NCI-H2081 (cell line): ENCODE data around the gene NUDT5.
A peak's percentile ranks its signal among the peaks of the same experiment; 100 is the strongest.
"Not testable (repeated sequence)": the region's sequence is repeated elsewhere in the genome, so short reads cannot be mapped to it uniquely, and the experiment has no call there.

ENCODE experiments used
- DNase-seq, 2 experiments: peaks; one replicate each; lab custom pipeline; 2025; lab: John Stamatoyannopoulos, UW

Gene NUDT5

GRCh38 chr10:12202226-12202625, 6.5 kb upstream of the NUDT5 start:
- DNase-seq = no peak

- no peak for DNase-seq
These were observed 5.9 kb upstream of the NUDT5 start for GRCh38 chr10:12201543-12201942.

- DNase-seq = no peak
These were observed 5.2 kb upstream of the NUDT5 start for GRCh38 chr10:12200850-12201249.

GRCh38 chr10:12198156-12198555, 2.5 kb upstream of the NUDT5 start:
- no peak for DNase-seq

GRCh38 chr10:12196531-12197211, 980 bp upstream of the NUDT5 start:
- DNase-seq = peak in 1 of 2 experiments; percentile 1

GRCh38 chr10:12195281-12195602, 449 bp downstream of the NUDT5 start:
- no peak for DNase-seq

- DNase-seq = no peak
These were observed 879 bp downstream of the NUDT5 start for GRCh38 chr10:12194752-12195271.

GRCh38 chr10:12193193-12193592, 2.5 kb downstream of the NUDT5 start:
- DNase-seq = no peak

GRCh38 chr10:12191715-12192114, 4.0 kb downstream of the NUDT5 start:
- no peak for DNase-seq

- DNase-seq = no peak
These were observed 6.3 kb downstream of the NUDT5 start for GRCh38 chr10:12189426-12189825.

- DNase-seq = no peak
These were observed 7.0 kb downstream of the NUDT5 start for GRCh38 chr10:12188656-12189055.

- DNase-seq = no peak
These were observed 8.3 kb downstream of the NUDT5 start for GRCh38 chr10:12187321-12187905.

- no peak for DNase-seq
These were observed 9.4 kb downstream of the NUDT5 start for GRCh38 chr10:12186323-12186722.

- DNase-seq = no peak
These were observed 11.5 kb downstream of the NUDT5 start for GRCh38 chr10:12184165-12184564.

- DNase-seq = no peak
These were observed 14.5 kb downstream of the NUDT5 start for GRCh38 chr10:12181065-12181775.

GRCh38 chr10:12180221-12180974, 15.3 kb downstream of the NUDT5 start:
- DNase-seq = no peak

GRCh38 chr10:12179606-12180170, 16.0 kb downstream of the NUDT5 start:
- DNase-seq = no peak

- DNase-seq = no peak
These were observed 18.0 kb downstream of the NUDT5 start for GRCh38 chr10:12177642-12178041.

GRCh38 chr10:12171512-12171911, 24.2 kb downstream of the NUDT5 start:
- not testable (repeated sequence) for DNase-seq

- no peak for DNase-seq
These were observed 29.5 kb downstream of the NUDT5 start for GRCh38 chr10:12165999-12166775.

- no peak for DNase-seq
These were observed 30.7 kb downstream of the NUDT5 start for GRCh38 chr10:12165036-12165435.
